ENCODE measurements around the gene CHRNA1.

DNA sequence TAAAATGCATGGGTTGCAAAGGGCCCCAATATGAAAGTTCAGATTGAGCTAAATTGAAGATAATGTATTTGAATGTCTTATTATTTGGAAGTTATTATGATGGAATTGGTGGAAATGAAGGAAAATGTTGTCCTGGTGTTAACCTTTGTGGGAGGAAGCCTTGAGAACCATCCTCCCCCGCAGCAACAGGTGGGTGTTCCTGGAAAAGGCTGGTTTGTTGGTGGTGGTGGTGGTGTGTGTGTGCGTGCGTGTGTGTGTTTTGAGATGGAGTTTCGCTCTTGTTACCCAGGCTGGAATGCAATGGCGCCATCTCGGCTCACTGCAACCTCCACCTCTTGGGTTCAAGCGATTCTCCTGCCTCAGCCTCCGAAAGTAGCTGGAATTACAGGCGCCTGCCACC lies 36.2 kb downstream of the CHRNA1 start:
- TF ChIP-seq, protein P1, sequence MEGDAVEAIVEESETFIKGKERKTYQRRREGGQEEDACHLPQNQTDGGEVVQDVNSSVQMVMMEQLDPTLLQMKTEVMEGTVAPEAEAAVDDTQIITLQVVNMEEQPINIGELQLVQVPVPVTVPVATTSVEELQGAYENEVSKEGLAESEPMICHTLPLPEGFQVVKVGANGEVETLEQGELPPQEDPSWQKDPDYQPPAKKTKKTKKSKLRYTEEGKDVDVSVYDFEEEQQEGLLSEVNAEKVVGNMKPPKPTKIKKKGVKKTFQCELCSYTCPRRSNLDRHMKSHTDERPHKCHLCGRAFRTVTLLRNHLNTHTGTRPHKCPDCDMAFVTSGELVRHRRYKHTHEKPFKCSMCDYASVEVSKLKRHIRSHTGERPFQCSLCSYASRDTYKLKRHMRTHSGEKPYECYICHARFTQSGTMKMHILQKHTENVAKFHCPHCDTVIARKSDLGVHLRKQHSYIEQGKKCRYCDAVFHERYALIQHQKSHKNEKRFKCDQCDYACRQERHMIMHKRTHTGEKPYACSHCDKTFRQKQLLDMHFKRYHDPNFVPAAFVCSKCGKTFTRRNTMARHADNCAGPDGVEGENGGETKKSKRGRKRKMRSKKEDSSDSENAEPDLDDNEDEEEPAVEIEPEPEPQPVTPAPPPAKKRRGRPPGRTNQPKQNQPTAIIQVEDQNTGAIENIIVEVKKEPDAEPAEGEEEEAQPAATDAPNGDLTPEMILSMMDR (IDR thresholded peaks at IDR 0.05; ENCODE audit: low read length), result no peak
- no peak for TF ChIP-seq EZH2 (IDR thresholded peaks at IDR 0.05; ENCODE audit: borderline replicate concordance, low read length)

All from OCI-LY1 (cell line).